Transverse colon (tissue), 4 donors: ENCODE results near the gene HMG20B. TPM values are rescaled to one million over a fixed set of nuclear protein-coding genes. Genes with fewer than 3 reads are reported as not detected.

ENCODE experiments used
- DNase-seq: peaks from one replicate; pipeline ENCODE4 v3.0.0-alpha.2; 2019
- H3K27ac ChIP-seq, 4 donors: fragments of 200-600 bp; sonication (generic); 2 replicates each; pipeline ENCODE4 v1.5.1; 2016 to 2018; ENCODE audit warnings: inconsistent platforms in 4 of 4
- H3K27me3 ChIP-seq: fragments of 200-600 bp; sonication (generic); 2 replicates; pipeline ENCODE4 v1.5.1; 2017; ENCODE audit warnings: inconsistent platforms
- H3K36me3 ChIP-seq, 4 donors: fragments of 200-600 bp; sonication (generic); 2 replicates each; pipeline ENCODE4 v1.5.1; 2017 to 2019; ENCODE audit warnings: inconsistent platforms in 4 of 4
- H3K4me1 ChIP-seq, 4 donors: fragments of 200-600 bp; sonication (generic); 2 replicates each; pipeline ENCODE4 v1.5.1; 2017 to 2020; ENCODE audit warnings: inconsistent platforms in 4 of 4
- H3K4me3 ChIP-seq, 4 donors: fragments of 200-600 bp; sonication (generic); 1 replicate in 1 of 4; 2 replicates in 3 of 4; pipeline versions ENCODE4 v1.5.1 to v1.6.1; 2017 to 2019; ENCODE audit warnings: inconsistent platforms in 4 of 4
- H3K9me3 ChIP-seq, 2 donors: fragments of 200-600 bp; sonication (generic); 2 replicates each; pipeline ENCODE4 v1.5.1; 2017 to 2019; ENCODE audit warnings: inconsistent platforms in 2 of 2
- EP300 ChIP-seq: sonication (generic); formaldehyde crosslinking; IDR thresholded peaks from one replicate; pipeline ENCODE4 v1.6.1; 2017; ENCODE audit warnings: antibody characterized with exemption, low read depth
- POLR2A ChIP-seq: fragments of 450-650 bp; IDR thresholded peaks from one replicate; pipeline ENCODE4 v1.6.1; 2016; ENCODE audit warnings: antibody characterized with exemption, mild to moderate bottlenecking, moderate library complexity
- POLR2AphosphoS5 ChIP-seq, 3 donors: sonication (generic); formaldehyde crosslinking; IDR thresholded peaks; one replicate each; pipeline ENCODE4 v1.6.1; 2016; ENCODE audit warnings: antibody characterized with exemption in 3 of 3
- WGBS, 2 donors: methylation state at CpG; one replicate each; pipeline ENCODE4 v1.1.5; 2018; ENCODE audit warnings: low coverage in 1 of 2; 5-methylcytosine and 5-hydroxymethylcytosine counted together
- in situ Hi-C, 4 donors: fragments of 200-750 bp; cut with MboI; loops; one replicate each; pipeline versions ENCODE4 v1.15.0 to v1.15.1; 2017; ENCODE audit warnings: low sequenced_read_pairs in 3 of 4, low pct_ligation_motif_present in 1 of 4, low pct_unique_long_range_greater_than_20kb in 1 of 4
- intact Hi-C: fragments of 100-400 bp; cut with DNase I; formaldehyde crosslinking; loops from one replicate; pipeline ENCODE4 v1.15.1; 2023; ENCODE audit warnings: low total_unique reads
- total RNA-seq, 4 donors: library from RNA; depleted of rRNA; stranded (reverse); fragments of >200 nt; gene quantifications; one replicate each; pipeline ENCODE4 v1.1.0, GENCODE V29; 2016
- TF ChIP-seq, protein P1 (sequence below), 5 experiments: fragments of 200-600 bp in 3 of 5; fragments of 450-650 bp in 2 of 5; sonication (generic) in 3 of 5; IDR thresholded peaks; 1 replicate in 2 of 5; 2 replicates in 3 of 5; pipeline ENCODE4 v1.5.1; 2016 to 2017; ENCODE audit warnings: antibody characterized with exemption in 5 of 5, inconsistent platforms in 3 of 5, mild to moderate bottlenecking in 2 of 5, moderate library complexity in 1 of 5

The HMG20B gene
- total RNA-seq, 4 donors from 2014 or later: 88.9 to 555 (median 130) TPM

GRCh38 chr19:3538258-3538929 is 34.4 kb upstream of the HMG20B start:
- 67 to 82% methylated on average over 3 to 24 of the region's 25 CpGs for WGBS, 2 donors
- H3K27ac ChIP-seq: no peak overlapping the region
- DNase-seq: no peak
- no peaks in the 10 kb centered on the region for H3K27me3 ChIP-seq
- H3K9me3 ChIP-seq: no peaks in the 10 kb centered on the region
- intact Hi-C loops: no loop called here
- no peak overlapping the region for H3K4me3 ChIP-seq
- peaks cover 0 to 18% (median 1%) of the 10 kb centered on the region in 4 donors for H3K36me3 ChIP-seq
- in situ Hi-C loops: no loop called here
- H3K4me1 ChIP-seq: no peaks in the 10 kb centered on the region
- TF ChIP-seq EP300 (no peak), POLR2AphosphoS5 (IDR thresholded peaks at IDR 0.05) (no peak), POLR2A (no peak)
- TF ChIP-seq, protein P1, sequence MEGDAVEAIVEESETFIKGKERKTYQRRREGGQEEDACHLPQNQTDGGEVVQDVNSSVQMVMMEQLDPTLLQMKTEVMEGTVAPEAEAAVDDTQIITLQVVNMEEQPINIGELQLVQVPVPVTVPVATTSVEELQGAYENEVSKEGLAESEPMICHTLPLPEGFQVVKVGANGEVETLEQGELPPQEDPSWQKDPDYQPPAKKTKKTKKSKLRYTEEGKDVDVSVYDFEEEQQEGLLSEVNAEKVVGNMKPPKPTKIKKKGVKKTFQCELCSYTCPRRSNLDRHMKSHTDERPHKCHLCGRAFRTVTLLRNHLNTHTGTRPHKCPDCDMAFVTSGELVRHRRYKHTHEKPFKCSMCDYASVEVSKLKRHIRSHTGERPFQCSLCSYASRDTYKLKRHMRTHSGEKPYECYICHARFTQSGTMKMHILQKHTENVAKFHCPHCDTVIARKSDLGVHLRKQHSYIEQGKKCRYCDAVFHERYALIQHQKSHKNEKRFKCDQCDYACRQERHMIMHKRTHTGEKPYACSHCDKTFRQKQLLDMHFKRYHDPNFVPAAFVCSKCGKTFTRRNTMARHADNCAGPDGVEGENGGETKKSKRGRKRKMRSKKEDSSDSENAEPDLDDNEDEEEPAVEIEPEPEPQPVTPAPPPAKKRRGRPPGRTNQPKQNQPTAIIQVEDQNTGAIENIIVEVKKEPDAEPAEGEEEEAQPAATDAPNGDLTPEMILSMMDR (IDR thresholded peaks at IDR 0.05): no peak

GRCh38 chr19:3538965-3539755 is 33.6 kb upstream of the HMG20B start, which contains the start of gene TEKTIP1:
TEKTIP1 (plus strand) TSS chr19:3539174; CDS start chr19:3539178, 4 bp downstream.
- WGBS, 2 donors: 63 to 95% methylated on average over 7 to 24 of the region's 28 CpGs
- DNase-seq: no peak
- H3K27me3 ChIP-seq: no peaks in the 10 kb centered on the region
- peaks cover 0 to 13% (median 0%) of the 10 kb centered on the region in 4 donors for H3K36me3 ChIP-seq
- TF ChIP-seq POLR2A (no peak), EP300 (no peak), POLR2AphosphoS5 (IDR thresholded peaks at IDR 0.05) (no peak)
- TF ChIP-seq, protein P1 (IDR thresholded peaks at IDR 0.05): no peak
- in situ Hi-C loops (no loop called here), intact Hi-C loops (no loop called here)
- H3K4me1 ChIP-seq: no peaks in the 10 kb centered on the region
- H3K4me3 ChIP-seq: no peak within 1 kb of the TSS
- no peaks in the 10 kb centered on the region for H3K9me3 ChIP-seq
- no peak within 1 kb of the TSS for H3K27ac ChIP-seq

GRCh38 chr19:3539756-3540118 is 33.0 kb upstream of the HMG20B start:
- H3K36me3 ChIP-seq: peaks cover 0 to 12% (median 0%) of the 10 kb centered on the region in 4 donors
- no peak for TF ChIP-seq POLR2AphosphoS5 (IDR thresholded peaks at IDR 0.05)
- TF ChIP-seq EP300: no peak
- TF ChIP-seq, protein P1 (IDR thresholded peaks at IDR 0.05): no peak
- intact Hi-C loops: loop anchor here (5.0 to 10.0 kb wide), 2 partner anchors 78 to 165 kb away; partner anchors contain the start of genes PIP5K1C and TJP3
- H3K9me3 ChIP-seq: no peaks in the 10 kb centered on the region
- H3K27me3 ChIP-seq: no peaks in the 10 kb centered on the region
- H3K4me3 ChIP-seq: no peak overlapping the region
- WGBS, 2 donors: 95% methylated on average over 1 of the region's 1 CpG; no CpG with 5 or more reads in 1 of the 2 donors
- in situ Hi-C loops: no loop called here
- no peak overlapping the region for H3K27ac ChIP-seq
- DNase-seq: no peak
- H3K4me1 ChIP-seq: no peaks in the 10 kb centered on the region
